ENCODE data around the gene ZSWIM9.
"Not testable (repeated sequence)": the region's sequence is repeated elsewhere in the genome, so short reads cannot be mapped to it uniquely, and the experiment has no call there.

ZSWIM9 gene

DNA sequence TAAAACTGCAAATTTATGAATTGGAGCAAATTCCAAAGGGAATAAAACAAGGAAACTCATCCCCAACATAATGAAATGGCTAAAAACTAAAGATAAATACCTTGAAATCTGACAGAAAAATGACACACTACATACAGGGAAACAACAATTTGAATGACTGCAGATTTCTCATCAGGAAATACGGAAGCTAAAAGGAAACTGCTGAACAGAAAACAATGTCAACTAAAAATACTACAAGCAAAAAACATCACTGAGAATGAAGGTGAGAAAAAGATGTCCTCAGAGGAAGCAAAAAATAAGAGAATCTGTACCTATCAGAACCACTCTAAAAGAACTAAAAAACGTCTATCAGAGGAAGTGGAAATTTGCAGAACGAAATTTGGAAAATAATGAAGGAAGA lies 39.5 kb downstream of the ZSWIM9 start:
- in situ Hi-C loops (cut with HindIII; ENCODE audit: low sequenced_read_pairs), result no loop called here

DNA sequence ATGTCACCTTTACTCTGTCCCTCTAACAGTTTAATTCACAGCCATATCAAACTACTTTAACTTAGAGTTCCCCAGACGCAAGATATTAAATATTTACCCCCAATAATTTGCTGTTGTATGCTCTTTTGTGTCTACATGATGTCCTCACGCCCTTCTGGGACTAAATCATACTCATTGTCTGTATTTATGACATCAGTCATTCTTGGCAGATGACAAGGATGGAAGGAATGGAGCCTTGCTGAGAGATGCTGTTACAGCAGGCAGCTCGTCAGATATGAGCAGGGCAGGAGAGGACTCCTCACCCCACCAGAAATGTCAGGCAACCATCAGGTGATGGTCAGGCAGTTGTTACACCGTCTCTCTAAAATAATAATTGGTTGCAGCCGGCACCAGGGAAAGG lies 43.5 kb downstream of the ZSWIM9 start:
- in situ Hi-C loops (cut with HindIII; ENCODE audit: low sequenced_read_pairs), result no loop called here

DNA sequence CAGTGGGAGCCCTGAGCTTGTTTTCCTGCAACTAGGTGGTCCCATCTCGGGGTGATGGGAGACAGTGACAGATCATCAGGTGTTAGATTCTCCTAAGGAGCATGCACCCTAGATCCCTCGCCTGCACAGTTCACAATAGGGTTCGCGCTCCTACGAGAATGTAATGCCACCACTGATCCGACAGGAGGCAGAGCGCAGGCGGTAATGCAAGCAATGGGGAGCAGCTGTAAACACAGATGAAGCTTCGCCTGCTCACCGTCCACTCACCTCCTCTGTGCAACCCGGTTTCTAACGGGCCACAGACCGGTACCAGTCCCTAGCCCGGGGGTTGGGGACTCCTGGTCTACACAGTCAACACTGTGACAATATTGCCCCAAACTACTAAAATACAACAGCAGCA lies 46.5 kb downstream of the ZSWIM9 start:
- in situ Hi-C loops (cut with HindIII; ENCODE audit: low sequenced_read_pairs), result no loop called here

DNA sequence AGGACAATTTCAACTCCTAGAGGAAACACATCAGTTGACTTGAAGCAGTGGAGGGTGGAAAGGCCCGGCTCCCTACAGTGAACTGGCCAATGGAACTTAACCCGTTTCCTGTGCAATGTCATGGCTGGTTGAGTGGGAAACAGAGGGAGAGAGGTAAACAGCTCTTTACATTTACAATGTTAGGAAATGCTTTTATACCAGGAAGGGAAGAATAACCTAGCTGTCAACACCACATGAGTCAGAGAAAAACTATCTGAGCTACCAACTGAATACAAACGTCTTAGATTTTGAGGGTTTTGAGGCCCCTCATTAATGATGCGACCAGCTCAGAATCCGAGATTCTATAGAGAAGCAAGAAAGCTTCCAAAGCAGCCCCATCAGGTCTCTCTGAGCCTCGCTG lies 48.5 kb downstream of the ZSWIM9 start:
- in situ Hi-C loops (cut with HindIII; ENCODE audit: low sequenced_read_pairs), result no loop called here

DNA sequence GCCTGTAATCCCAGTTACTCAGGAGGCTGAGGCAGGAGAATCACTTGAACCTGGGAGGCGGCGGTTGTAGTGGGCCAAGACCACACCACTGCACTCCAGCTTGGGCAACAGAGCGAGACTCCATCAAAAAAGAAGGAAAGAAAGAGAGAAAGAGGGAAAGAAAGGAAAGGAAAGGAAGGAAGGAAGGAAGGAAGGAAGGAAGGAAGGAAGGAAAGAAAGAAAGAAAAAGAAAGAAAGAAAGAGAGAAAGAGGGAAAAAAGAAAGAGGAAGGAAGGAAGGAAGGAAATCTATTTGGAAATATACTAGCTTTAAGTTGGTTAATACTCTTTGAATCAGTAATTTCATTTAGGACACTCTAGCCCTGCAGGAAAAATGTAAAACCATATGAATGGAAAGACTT lies 50.3 kb downstream of the ZSWIM9 start:
- in situ Hi-C loops (cut with HindIII; ENCODE audit: low sequenced_read_pairs), result not testable (repeated sequence)

DNA sequence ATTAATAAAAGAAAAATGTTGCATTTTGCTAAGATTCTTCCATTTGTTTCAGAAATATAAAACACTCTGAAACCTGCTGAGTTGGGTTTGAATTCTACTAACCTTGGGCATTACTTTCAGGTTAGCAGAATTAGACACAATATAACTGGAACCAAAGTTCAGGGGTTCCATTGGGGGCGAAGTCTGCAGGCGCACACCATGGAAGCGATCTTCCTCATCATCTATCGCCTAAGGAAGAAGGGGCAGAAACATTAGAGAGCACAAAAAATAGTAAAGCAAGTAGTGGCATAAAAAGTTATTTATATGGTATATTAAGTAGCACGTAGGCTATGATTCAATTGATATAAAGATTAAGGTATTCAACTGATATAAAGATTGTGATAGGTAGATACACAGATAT lies 51.1 kb downstream of the ZSWIM9 start:
- in situ Hi-C loops (cut with HindIII; ENCODE audit: low sequenced_read_pairs), result no loop called here

DNA sequence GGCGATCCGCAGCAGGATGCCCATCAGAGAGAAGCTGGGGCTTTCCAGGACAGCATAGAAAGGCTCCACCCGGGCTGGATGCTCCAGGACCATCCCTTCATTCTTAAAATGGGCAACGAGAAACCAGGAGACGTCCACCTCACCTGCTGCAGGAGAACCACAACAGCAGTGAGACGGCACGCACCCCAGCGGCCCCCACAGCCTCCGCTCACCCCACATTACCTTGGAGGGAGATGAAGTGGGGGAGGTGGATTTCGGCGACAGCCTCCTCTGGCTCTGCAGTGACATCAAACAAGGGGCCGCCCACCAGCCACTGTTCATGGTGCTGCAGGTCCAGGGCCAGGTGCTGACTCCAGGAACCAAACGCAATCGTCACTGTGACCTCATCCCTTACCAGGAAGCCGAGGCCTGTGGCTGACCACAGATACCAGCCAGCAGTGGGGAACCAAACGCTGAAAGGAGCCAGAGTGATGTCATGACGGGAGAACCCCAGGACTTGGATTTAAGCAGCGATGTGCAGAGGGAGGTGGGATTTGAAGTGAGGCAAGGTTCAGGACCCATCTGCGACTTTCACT lies 60.2 kb downstream of the ZSWIM9 start:
- in situ Hi-C loops (cut with HindIII; ENCODE audit: low sequenced_read_pairs), result no loop called here

DNA sequence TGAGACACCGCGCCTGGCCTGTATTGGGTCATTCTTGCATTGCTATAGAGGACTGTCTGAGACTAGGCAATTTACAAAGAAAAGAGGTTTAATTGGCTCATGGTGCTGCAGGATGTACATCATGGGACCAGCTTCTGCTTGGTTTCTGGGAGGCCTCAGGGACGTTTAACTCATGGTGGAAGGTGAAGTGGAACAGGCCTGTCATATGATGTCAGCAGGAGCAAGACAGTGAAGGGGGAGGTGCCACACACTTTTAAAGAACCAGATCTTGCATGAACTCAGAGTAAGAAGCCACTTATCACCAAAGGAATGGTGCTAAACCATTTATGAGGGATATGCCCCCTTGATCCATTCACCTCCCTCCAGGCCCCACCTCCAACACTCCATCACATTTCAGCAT lies 66.6 kb downstream of the ZSWIM9 start:
- in situ Hi-C loops (cut with HindIII; ENCODE audit: low sequenced_read_pairs), result no loop called here

DNA sequence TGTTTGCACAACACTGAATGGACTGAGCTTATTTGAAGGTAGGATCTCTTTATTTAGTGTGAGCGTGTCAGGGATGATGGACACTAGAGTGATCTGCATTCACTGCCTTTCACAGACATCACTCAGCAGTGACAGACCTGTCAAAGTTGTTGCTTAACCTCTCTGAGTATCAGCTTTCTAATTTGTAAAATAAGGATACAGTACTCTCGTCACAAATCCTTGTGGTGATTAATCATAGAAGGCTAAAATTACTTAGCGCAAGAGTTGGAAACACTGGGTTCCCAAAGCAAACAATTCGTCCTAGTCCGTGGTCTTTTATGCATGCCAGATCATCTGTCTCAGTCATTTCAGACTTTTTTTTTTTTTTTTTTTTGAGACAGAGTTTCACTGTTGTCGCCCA lies 68.6 kb downstream of the ZSWIM9 start:
- in situ Hi-C loops (cut with HindIII; ENCODE audit: low sequenced_read_pairs), result no loop called here

DNA sequence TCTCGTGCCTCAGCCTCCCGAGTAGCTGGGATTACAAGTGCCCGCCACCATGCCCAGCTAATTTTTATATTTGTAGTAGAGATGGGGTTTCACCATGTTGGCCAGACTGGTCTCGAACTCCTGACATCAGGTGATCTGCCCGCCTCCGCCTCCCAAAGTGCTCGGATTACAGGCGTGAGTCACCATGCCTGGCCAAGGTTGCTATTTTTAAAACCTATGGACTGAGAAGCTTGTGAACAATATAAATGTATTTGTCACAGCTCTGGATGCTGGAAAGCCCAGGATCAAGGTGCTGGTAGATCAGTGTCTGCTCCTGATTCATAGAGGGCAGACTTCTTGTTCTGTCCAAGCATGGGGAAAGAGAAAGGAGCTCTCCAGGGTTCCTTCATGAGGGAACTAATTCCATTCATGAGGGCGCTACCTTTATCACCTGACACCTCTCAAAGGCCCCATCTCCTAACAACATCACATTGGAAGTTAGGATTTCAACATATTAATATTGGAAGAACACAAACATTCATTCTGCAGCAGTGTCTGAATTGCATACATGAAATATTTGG lies 69.2 kb downstream of the ZSWIM9 start:
- in situ Hi-C loops (cut with HindIII; ENCODE audit: low sequenced_read_pairs), result no loop called here

DNA sequence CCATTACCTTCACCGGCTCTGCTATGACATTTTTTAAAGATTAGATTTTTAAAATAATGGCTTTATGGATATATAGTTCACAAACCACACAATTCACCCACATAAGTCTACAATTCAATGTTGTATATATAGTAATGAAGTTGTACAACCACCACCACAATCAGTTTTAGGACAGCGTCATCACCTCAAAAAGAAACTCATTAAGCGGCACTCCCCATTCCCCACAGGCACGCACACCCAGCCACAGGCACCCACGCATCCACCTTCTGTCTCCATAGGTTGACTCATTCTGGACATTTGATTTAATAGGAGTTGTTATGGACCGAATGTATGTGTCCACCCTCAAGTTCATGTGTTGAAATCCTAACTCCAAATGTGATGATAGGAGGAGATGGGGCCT lies 71.3 kb downstream of the ZSWIM9 start:
- in situ Hi-C loops (cut with HindIII; ENCODE audit: low sequenced_read_pairs), result not testable (repeated sequence)

DNA sequence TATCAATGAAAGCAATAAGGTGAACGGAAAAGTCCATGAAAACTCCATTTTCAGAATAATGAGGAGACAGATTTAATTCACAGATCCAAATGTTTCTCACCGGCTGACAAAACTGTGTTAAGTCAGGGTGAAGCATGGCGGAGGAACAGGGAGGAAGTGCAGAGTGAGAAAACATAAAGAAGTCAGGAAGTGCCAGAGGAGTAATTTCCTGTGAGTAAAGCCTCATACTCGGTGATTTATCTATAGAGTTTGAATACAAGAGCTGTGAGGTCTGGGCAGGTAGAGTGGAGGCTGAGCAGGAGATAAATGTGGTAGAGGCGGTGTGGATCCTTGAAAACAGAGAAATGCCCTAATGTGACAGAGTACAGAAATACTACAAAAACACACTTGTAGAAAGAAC lies 73.8 kb downstream of the ZSWIM9 start:
- in situ Hi-C loops (cut with HindIII; ENCODE audit: low sequenced_read_pairs), result no loop called here

DNA sequence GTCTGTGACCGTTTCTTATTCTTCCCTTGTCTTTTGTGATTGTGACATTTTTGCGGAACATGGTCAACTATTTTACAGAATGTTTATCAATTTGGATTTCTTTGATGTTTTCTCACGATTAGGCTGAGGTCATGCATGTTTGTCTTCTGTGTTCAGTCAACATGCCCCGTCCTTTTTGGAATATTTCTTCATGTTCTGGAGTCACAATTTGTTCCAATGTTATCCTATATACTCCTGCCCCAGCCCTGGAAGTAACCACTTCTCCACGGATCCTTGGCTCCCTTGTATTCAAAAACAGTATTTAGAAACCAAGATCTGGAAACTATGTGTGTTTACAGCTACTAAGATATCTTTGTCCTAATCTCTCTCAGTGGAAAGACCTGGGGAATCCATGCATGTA lies 75.6 kb downstream of the ZSWIM9 start:
- in situ Hi-C loops (cut with HindIII; ENCODE audit: low sequenced_read_pairs), result no loop called here

DNA sequence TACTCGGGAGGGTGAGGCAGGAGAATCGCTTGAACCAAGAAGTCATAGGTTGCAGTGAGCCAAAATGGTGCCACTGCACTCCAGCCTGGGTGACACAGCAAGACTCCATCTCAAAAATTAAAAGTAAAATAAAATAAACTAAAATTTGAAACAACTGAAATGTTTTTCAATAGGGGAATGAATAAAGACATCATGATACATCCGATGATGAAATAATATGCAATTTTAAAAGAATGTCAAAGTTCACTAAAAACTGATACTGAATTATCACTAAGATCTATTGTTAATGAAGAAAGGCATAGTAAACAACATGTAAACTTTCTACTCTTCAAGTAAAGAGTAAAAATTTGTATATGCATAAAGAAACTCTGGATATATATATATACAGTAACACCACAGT lies 76.7 kb downstream of the ZSWIM9 start:
- in situ Hi-C loops (cut with HindIII; ENCODE audit: low sequenced_read_pairs), result no loop called here

Measured in endothelial cell of hepatic sinusoid (primary cell).